Hematopoietic multipotent progenitor cell treated with erythropoietin and hydrocortisone succinate and interleukin-3 and kit ligand, for 4 days (in vitro differentiated cells): ENCODE data around the gene WNT9B.

Source experiments
- DNase-seq: peaks from one replicate; pipeline ENCODE4 v3.0.0-alpha.2; 2015

Gene WNT9B

GRCh38 chr17:46885415-46886309 lies 34.3 kb downstream of the WNT9B start:
- no peak for DNase-seq

- DNase-seq = no peak
Observed at GRCh38 chr17:46886310-46886663, 34.9 kb downstream of the WNT9B start.

GRCh38 chr17:46887717-46888116 lies 36.3 kb downstream of the WNT9B start:
- peak; percentile 26 for DNase-seq

GRCh38 chr17:46888727-46889126 lies 37.3 kb downstream of the WNT9B start:
- no peak for DNase-seq

GRCh38 chr17:46889519-46889918 lies 38.1 kb downstream of the WNT9B start:
- no peak for DNase-seq

GRCh38 chr17:46889992-46890564 lies 38.7 kb downstream of the WNT9B start:
- DNase-seq = no peak

- no peak for DNase-seq
Observed at GRCh38 chr17:46890638-46891037, 39.3 kb downstream of the WNT9B start.

GRCh38 chr17:46892192-46892703 lies 40.9 kb downstream of the WNT9B start:
- no peak for DNase-seq

- DNase-seq = no peak
Observed at GRCh38 chr17:46894024-46894423, 42.6 kb downstream of the WNT9B start.

GRCh38 chr17:46894476-46895151 lies 43.2 kb downstream of the WNT9B start:
- no peak for DNase-seq

- peak; percentile 46 for DNase-seq
Observed at GRCh38 chr17:46895171-46895570, 43.8 kb downstream of the WNT9B start.

GRCh38 chr17:46896991-46897390 lies 45.6 kb downstream of the WNT9B start:
- peak; percentile 39 for DNase-seq

- no peak for DNase-seq
Observed at GRCh38 chr17:46898364-46898763, 47.0 kb downstream of the WNT9B start.

- DNase-seq = no peak
Observed at GRCh38 chr17:46898860-46899259, 47.5 kb downstream of the WNT9B start.

- no peak for DNase-seq
Observed at GRCh38 chr17:46901291-46901690, 49.9 kb downstream of the WNT9B start.

GRCh38 chr17:46903762-46904672 lies 52.6 kb downstream of the WNT9B start:
- no peak for DNase-seq

GRCh38 chr17:46908068-46908737 lies 56.8 kb downstream of the WNT9B start:
- DNase-seq = no peak

- DNase-seq = no peak
Observed at GRCh38 chr17:46910179-46910927, 59.0 kb downstream of the WNT9B start.

GRCh38 chr17:46911311-46911710 lies 59.9 kb downstream of the WNT9B start:
- DNase-seq = no peak

- DNase-seq = no peak
Observed at GRCh38 chr17:46915596-46915995, 64.2 kb downstream of the WNT9B start.

- DNase-seq = no peak
Observed at GRCh38 chr17:46916211-46916610, 64.8 kb downstream of the WNT9B start.
